Measurements from ENCODE around the gene XYLB. TPM values are rescaled to one million over a fixed set of nuclear protein-coding genes. Genes with fewer than 3 reads are reported as not detected.

XYLB gene
- total RNA-seq, 1 experiment from 2014 or later, result 14.0 TPM

DNA sequence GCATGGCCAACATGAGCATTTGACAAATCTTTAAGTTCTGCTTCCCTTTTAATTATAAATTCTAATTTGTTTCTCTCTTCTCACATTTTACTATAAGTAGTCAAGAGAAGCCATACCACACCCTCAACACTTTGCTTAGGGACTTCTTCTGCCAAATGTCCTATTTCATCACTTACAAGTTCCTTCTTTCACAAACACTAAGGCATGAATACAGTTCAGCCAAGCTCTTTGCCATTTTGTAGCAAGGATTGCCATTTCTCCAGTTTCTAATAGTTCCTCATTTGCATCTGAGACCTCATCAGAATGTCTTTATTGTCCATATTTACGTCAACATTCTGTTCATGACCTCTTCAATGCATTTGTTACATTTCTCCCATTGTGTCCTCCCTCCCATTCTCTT is 35.1 kb upstream of the XYLB start:
- no peak overlapping the region for H3K4me3 ChIP-seq (replicated peaks in 1 of 2; ENCODE audit: low read depth in 1 of 2, low read length in 2 of 2)
- ChIA-PET POLR2A (no interaction called here), CTCF (no interaction called here), RAD21 (ENCODE audit: low non-redundant PET in 1 of 2, low total read pairs in 2 of 2, uncharacterized antibody in 2 of 2, unreplicated experiment in 2 of 2) (no interaction called here)
- no peak overlapping the region for H2AFZ ChIP-seq (ENCODE audit: low read depth, low read length, poor library complexity, severe bottlenecking)
- DNase-seq (ENCODE audit: low read depth, low spot score), result no peak
- no peaks in the 10 kb centered on the region for H3K79me2 ChIP-seq (ENCODE audit: insufficient read depth, low read length)
- no peaks in the 10 kb centered on the region for H3K9me3 ChIP-seq (ENCODE audit: control insufficient read depth in 1 of 2, insufficient read depth in 1 of 2, low read depth in 1 of 2, low read length in 2 of 2)
- no TSS peak for BruUV-seq (replicated peaks)
- no peak for ATAC-seq
- H3K9me2 ChIP-seq (ENCODE audit: insufficient read depth), result no peaks in the 10 kb centered on the region
- no peak overlapping the region for H3K4me2 ChIP-seq (ENCODE audit: low read length)
- no peak overlapping the region for H3K27ac ChIP-seq (ENCODE audit: low read depth, low read length)
- TF ChIP-seq CBX3 (IDR thresholded peaks at IDR 0.05; ENCODE audit: low read depth), result no peak
- TF ChIP-seq, protein P1, sequence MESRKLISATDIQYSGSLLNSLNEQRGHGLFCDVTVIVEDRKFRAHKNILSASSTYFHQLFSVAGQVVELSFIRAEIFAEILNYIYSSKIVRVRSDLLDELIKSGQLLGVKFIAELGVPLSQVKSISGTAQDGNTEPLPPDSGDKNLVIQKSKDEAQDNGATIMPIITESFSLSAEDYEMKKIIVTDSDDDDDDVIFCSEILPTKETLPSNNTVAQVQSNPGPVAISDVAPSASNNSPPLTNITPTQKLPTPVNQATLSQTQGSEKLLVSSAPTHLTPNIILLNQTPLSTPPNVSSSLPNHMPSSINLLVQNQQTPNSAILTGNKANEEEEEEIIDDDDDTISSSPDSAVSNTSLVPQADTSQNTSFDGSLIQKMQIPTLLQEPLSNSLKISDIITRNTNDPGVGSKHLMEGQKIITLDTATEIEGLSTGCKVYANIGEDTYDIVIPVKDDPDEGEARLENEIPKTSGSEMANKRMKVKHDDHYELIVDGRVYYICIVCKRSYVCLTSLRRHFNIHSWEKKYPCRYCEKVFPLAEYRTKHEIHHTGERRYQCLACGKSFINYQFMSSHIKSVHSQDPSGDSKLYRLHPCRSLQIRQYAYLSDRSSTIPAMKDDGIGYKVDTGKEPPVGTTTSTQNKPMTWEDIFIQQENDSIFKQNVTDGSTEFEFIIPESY (IDR thresholded peaks at IDR 0.05; ENCODE audit: extremely low read depth, insufficient replicate concordance, low read length), result no peak
- no peak for TF ChIP-seq SIN3A (IDR thresholded peaks at IDR 0.05; ENCODE audit: low read depth)
- no peak for TF ChIP-seq CEBPB (IDR thresholded peaks at IDR 0.05; ENCODE audit: low read depth)
- TF ChIP-seq SP1 (IDR thresholded peaks at IDR 0.05; ENCODE audit: low read depth), result no peak
- TF ChIP-seq, protein P2, sequence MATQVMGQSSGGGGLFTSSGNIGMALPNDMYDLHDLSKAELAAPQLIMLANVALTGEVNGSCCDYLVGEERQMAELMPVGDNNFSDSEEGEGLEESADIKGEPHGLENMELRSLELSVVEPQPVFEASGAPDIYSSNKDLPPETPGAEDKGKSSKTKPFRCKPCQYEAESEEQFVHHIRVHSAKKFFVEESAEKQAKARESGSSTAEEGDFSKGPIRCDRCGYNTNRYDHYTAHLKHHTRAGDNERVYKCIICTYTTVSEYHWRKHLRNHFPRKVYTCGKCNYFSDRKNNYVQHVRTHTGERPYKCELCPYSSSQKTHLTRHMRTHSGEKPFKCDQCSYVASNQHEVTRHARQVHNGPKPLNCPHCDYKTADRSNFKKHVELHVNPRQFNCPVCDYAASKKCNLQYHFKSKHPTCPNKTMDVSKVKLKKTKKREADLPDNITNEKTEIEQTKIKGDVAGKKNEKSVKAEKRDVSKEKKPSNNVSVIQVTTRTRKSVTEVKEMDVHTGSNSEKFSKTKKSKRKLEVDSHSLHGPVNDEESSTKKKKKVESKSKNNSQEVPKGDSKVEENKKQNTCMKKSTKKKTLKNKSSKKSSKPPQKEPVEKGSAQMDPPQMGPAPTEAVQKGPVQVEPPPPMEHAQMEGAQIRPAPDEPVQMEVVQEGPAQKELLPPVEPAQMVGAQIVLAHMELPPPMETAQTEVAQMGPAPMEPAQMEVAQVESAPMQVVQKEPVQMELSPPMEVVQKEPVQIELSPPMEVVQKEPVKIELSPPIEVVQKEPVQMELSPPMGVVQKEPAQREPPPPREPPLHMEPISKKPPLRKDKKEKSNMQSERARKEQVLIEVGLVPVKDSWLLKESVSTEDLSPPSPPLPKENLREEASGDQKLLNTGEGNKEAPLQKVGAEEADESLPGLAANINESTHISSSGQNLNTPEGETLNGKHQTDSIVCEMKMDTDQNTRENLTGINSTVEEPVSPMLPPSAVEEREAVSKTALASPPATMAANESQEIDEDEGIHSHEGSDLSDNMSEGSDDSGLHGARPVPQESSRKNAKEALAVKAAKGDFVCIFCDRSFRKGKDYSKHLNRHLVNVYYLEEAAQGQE (IDR thresholded peaks at IDR 0.05; ENCODE audit: low read depth), result no peak
- no peak for TF ChIP-seq EGR1 (IDR thresholded peaks at IDR 0.05; ENCODE audit: low read depth)
- no peak for TF ChIP-seq POLR2A (IDR thresholded peaks at IDR 0.05; ENCODE audit: borderline replicate concordance, extremely low read depth, insufficient read depth, insufficient read length)
- TF ChIP-seq ELF1 (IDR thresholded peaks at IDR 0.05; ENCODE audit: borderline replicate concordance, low read depth), result no peak
- TF ChIP-seq FOSL1 (IDR thresholded peaks at IDR 0.05; ENCODE audit: low read depth), result no peak
- no peak for TF ChIP-seq SRF (IDR thresholded peaks at IDR 0.05; ENCODE audit: low read depth)
- TF ChIP-seq, protein P3, sequence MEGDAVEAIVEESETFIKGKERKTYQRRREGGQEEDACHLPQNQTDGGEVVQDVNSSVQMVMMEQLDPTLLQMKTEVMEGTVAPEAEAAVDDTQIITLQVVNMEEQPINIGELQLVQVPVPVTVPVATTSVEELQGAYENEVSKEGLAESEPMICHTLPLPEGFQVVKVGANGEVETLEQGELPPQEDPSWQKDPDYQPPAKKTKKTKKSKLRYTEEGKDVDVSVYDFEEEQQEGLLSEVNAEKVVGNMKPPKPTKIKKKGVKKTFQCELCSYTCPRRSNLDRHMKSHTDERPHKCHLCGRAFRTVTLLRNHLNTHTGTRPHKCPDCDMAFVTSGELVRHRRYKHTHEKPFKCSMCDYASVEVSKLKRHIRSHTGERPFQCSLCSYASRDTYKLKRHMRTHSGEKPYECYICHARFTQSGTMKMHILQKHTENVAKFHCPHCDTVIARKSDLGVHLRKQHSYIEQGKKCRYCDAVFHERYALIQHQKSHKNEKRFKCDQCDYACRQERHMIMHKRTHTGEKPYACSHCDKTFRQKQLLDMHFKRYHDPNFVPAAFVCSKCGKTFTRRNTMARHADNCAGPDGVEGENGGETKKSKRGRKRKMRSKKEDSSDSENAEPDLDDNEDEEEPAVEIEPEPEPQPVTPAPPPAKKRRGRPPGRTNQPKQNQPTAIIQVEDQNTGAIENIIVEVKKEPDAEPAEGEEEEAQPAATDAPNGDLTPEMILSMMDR (IDR thresholded peaks at IDR 0.05 in 2 of 3, conservative IDR thresholded peaks at IDR 0.05 in 1 of 3; ENCODE audit: borderline replicate concordance in 1 of 3, insufficient read depth in 1 of 3, low read depth in 2 of 3, low read length in 2 of 3), result no peak
- TF ChIP-seq, protein P4, sequence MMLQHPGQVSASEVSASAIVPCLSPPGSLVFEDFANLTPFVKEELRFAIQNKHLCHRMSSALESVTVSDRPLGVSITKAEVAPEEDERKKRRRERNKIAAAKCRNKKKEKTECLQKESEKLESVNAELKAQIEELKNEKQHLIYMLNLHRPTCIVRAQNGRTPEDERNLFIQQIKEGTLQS (IDR thresholded peaks at IDR 0.05), result no peak
- H4K20me1 ChIP-seq (ENCODE audit: insufficient read depth), result no peaks in the 10 kb centered on the region
- no peaks in the 10 kb centered on the region for H3K27me3 ChIP-seq (ENCODE audit: insufficient read depth, low read length)
- intact Hi-C loops (cut with micrococcal nuclease), result no loop called here
- H3K9ac ChIP-seq (ENCODE audit: low read length), result no peak overlapping the region
- no peaks in the 10 kb centered on the region for H3K36me3 ChIP-seq (ENCODE audit: control insufficient read depth in 1 of 2, insufficient read depth in 2 of 2, low read length in 2 of 2)
- H3K4me1 ChIP-seq (ENCODE audit: control insufficient read depth in 1 of 2, insufficient read depth in 2 of 2, low read length in 2 of 2), result no peaks in the 10 kb centered on the region
